ENCODE results near the gene SKIL.

SKIL gene

GRCh38 chr3:170429050-170429449, 71.5 kb downstream of the SKIL start:
- in situ Hi-C loops (cut with HindIII; ENCODE audit: low sequenced_read_pairs) = loop anchor here (10.0 kb wide), 1 partner anchor 386 kb away; no protein-coding TSS in a partner anchor

- in situ Hi-C loops (cut with HindIII; ENCODE audit: low sequenced_read_pairs) = no loop called here
Observed at GRCh38 chr3:170431054-170431453, 73.5 kb downstream of the SKIL start.

- in situ Hi-C loops (cut with HindIII; ENCODE audit: low sequenced_read_pairs) = no loop called here
Observed at GRCh38 chr3:170432416-170432815, 74.9 kb downstream of the SKIL start.

GRCh38 chr3:170436697-170437096, 79.2 kb downstream of the SKIL start:
- in situ Hi-C loops (cut with HindIII; ENCODE audit: low sequenced_read_pairs) = no loop called here

DNA sequence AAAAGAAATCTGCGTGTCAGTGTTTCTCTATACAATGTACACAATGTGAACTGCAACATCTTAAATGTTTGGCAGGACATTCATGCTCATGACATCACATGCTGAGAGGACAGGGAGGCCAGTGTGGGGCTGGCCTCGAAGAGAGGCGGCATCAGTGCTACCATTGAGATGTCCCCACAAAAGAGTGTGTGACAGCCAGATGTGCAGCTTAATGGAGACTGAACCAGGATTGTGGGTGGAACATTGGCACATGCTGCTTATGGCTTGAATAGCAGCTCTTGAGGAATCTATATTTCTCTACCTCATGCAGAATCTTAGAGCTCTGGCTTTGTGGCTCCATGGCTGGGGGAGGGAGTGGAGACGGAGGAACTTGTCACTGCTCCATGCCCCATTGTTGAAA, 79.7 kb downstream of the SKIL start:
- in situ Hi-C loops (cut with HindIII; ENCODE audit: low sequenced_read_pairs) = no loop called here

- in situ Hi-C loops (cut with HindIII; ENCODE audit: low sequenced_read_pairs) = no loop called here
Observed at GRCh38 chr3:170437696-170438407, 80.3 kb downstream of the SKIL start.

GRCh38 chr3:170438836-170439235, 81.3 kb downstream of the SKIL start:
- in situ Hi-C loops (cut with HindIII; ENCODE audit: low sequenced_read_pairs) = no loop called here

GRCh38 chr3:170440344-170440743, 82.8 kb downstream of the SKIL start:
- in situ Hi-C loops (cut with HindIII; ENCODE audit: low sequenced_read_pairs) = loop anchor here (10.0 kb wide), 1 partner anchor 56 kb away; no protein-coding TSS in a partner anchor

GRCh38 chr3:170441412-170441811, 83.9 kb downstream of the SKIL start:
- in situ Hi-C loops (cut with HindIII; ENCODE audit: low sequenced_read_pairs) = loop anchor here (10.0 kb wide), 1 partner anchor 57 kb away; no protein-coding TSS in a partner anchor

DNA sequence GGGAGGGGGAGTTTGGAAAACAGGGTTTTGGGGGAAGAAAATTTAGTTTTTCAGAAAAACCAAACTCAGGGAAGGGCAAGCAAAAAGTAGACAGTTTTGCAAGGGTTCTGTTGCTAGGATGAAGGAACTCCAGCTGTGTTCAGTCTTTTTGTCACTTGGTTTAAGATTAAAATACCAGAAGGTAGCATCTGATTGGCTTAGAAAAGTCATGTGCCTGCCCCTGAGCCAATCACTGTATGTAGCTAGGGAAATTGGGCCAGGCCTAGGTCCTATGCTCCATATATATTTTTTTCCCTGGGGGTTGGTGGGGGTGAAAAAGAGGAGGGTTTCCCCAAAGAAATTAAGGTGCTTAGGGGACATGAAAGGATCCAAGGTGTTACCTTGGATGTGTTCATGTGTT, 85.4 kb downstream of the SKIL start:
- in situ Hi-C loops (cut with HindIII; ENCODE audit: low sequenced_read_pairs) = loop anchor here (10.0 kb wide), 1 partner anchor 58 kb away; no protein-coding TSS in a partner anchor

GRCh38 chr3:170443457-170443856, 85.9 kb downstream of the SKIL start:
- in situ Hi-C loops (cut with HindIII; ENCODE audit: low sequenced_read_pairs) = loop anchor here (10.0 kb wide), 1 partner anchor 59 kb away; no protein-coding TSS in a partner anchor
